Endothelial cell (in vitro differentiated cells): Measurements from ENCODE around the gene USH2A. TPM values are rescaled to one million over a fixed set of nuclear protein-coding genes. Genes with fewer than 3 reads are reported as not detected.

Source experiments
- DNase-seq: peaks from one replicate; pipeline ENCODE4 v3.0.0; 2021; ENCODE audit warnings: low spot score
- H3K27ac Mint-ChIP-seq: one replicate; pipeline ENCODE4 v1.8.0; 2021; ENCODE audit warnings: mixed read lengths, inconsistent platforms; ENCODE audit not compliant: unreplicated experiment
- H3K27me3 Mint-ChIP-seq: one replicate; pipeline ENCODE4 v1.8.0; 2021; ENCODE audit warnings: mild to moderate bottlenecking, moderate library complexity, mixed read lengths, inconsistent platforms; ENCODE audit not compliant: unreplicated experiment
- H3K36me3 Mint-ChIP-seq: one replicate; pipeline ENCODE4 v1.8.0; 2021; ENCODE audit warnings: mild to moderate bottlenecking, low read depth, mixed read lengths, inconsistent platforms; ENCODE audit not compliant: unreplicated experiment
- H3K4me1 Mint-ChIP-seq: one replicate; pipeline ENCODE4 v1.8.0; 2021; ENCODE audit warnings: mild to moderate bottlenecking, mixed read lengths, inconsistent platforms; ENCODE audit not compliant: unreplicated experiment
- H3K4me3 Mint-ChIP-seq: one replicate; pipeline ENCODE4 v1.8.0; 2021; ENCODE audit warnings: mild to moderate bottlenecking, mixed read lengths, inconsistent platforms; ENCODE audit not compliant: unreplicated experiment
- H3K9me3 Mint-ChIP-seq: one replicate; pipeline ENCODE4 v1.8.0; 2021; ENCODE audit warnings: mixed read lengths, inconsistent platforms; ENCODE audit not compliant: unreplicated experiment
- total RNA-seq: library from RNA; stranded (reverse); fragmentation: NEBNext Ultra II Directional; extraction: Animal tissue kit (Norgen Biotek cat#: 25700); gene quantifications from one replicate; pipeline ENCODE4 v1.2.1, GENCODE V29; 2021; ENCODE audit not compliant: unreplicated experiment
- TF ChIP-seq, protein P1 (sequence below): fragments of 200-600 bp; sonication (generic); IDR thresholded peaks from one replicate; pipeline ENCODE4 v1.5.0; 2021; ENCODE audit warnings: antibody characterized with exemption; ENCODE audit not compliant: unreplicated experiment

Gene USH2A
- total RNA-seq, 1 donor from 2014 or later: not detected

DNA sequence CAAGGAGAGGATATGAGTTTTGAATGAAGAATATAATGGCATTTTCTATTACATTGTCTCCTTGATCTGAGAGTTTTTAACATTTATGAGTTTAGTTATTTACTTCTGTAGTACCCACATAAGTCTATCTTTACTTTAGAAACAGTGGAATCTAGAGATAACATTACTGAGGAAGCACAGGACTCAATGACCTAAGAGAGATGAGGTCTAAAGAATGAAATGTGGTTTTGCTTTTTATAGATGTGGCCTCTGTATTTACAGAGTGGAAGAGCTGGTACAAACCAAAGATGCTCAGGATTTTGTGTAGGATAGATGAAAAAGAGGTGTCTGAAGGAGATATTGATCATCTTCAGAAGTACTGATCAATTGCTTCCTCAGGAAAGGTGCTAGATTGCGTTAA is 678.8 kb downstream of the USH2A start:
- Mint-ChIP-seq H3K36me3 (no peaks in the 10 kb centered on the region), H3K27ac (no peak overlapping the region), H3K4me1 (no peaks in the 10 kb centered on the region), H3K4me3 (no peak overlapping the region), H3K27me3 (no peaks in the 10 kb centered on the region), H3K9me3 (no peaks in the 10 kb centered on the region)
- DNase-seq: no peak
- TF ChIP-seq, protein P1, sequence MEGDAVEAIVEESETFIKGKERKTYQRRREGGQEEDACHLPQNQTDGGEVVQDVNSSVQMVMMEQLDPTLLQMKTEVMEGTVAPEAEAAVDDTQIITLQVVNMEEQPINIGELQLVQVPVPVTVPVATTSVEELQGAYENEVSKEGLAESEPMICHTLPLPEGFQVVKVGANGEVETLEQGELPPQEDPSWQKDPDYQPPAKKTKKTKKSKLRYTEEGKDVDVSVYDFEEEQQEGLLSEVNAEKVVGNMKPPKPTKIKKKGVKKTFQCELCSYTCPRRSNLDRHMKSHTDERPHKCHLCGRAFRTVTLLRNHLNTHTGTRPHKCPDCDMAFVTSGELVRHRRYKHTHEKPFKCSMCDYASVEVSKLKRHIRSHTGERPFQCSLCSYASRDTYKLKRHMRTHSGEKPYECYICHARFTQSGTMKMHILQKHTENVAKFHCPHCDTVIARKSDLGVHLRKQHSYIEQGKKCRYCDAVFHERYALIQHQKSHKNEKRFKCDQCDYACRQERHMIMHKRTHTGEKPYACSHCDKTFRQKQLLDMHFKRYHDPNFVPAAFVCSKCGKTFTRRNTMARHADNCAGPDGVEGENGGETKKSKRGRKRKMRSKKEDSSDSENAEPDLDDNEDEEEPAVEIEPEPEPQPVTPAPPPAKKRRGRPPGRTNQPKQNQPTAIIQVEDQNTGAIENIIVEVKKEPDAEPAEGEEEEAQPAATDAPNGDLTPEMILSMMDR: no peak

DNA sequence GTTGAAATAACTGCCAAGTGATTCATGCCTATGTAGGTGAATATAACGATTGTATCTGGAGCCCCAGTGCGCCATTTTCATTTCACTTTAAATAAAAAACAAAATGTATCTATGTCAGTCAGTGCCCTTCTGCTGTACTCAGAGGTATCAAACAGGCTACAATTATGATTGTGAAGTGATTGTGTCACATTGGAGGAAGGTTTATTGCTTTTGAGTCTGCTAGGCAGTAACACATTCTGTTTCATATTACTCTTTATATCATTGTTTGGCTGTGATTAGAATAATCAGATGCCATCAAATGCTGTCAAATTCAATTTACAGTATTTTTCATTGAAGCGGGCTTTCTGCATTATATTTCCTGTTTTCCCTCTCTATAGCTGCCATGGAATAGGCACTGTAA is 684.2 kb downstream of the USH2A start:
- no peak for DNase-seq
- Mint-ChIP-seq H3K36me3 (peaks cover 3% of the 10 kb centered on the region), H3K9me3 (peaks cover 5% of the 10 kb centered on the region), H3K4me1 (no peaks in the 10 kb centered on the region), H3K27ac (no peak overlapping the region), H3K4me3 (no peak overlapping the region), H3K27me3 (no peaks in the 10 kb centered on the region)
- TF ChIP-seq, protein P1: no peak

DNA sequence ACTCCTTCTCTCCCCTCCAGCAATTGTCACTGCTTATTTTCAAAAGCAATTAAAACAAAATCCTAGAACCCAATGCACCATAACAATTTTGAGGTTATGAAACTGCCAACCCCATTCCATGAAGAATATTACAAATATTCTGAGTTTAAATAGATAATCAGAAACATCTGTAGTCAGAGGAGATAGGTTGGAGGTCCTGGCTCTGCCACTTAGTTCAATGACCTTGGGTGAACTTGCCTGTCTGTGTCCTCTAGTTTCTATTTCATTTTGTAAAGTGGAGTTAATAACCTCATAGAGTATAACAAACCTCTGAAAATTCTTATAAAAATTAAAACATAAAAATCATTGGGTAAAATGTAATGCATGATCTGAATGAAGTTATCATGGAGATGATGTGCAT is 691.5 kb downstream of the USH2A start:
- no peaks in the 10 kb centered on the region for H3K4me1 Mint-ChIP-seq
- TF ChIP-seq, protein P1: no peak
- H3K27me3 Mint-ChIP-seq: no peaks in the 10 kb centered on the region
- DNase-seq: no peak
- no peak overlapping the region for H3K27ac Mint-ChIP-seq
- no peak overlapping the region for H3K4me3 Mint-ChIP-seq
- H3K36me3 Mint-ChIP-seq: peaks cover 3% of the 10 kb centered on the region
- peaks cover 5% of the 10 kb centered on the region for H3K9me3 Mint-ChIP-seq

DNA sequence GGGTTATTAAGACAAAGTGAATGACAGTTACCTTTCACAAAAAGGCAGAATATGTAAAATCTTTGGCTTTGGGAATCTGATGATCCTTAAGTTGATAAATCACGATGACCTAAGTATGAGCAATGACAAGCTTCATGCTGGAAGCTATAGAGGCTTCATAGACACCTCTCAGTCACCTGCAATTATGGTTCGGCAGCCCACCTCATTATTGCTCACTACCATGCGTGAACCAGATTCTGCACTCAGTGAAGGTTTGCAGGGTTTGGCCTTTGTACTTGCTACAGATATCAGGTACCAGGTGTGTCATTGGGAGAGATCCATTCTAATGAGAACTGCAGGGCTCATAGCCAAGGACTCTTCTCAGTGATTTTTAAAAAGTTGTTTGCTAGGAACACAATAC is 692.6 kb downstream of the USH2A start:
- H3K27me3 Mint-ChIP-seq: no peaks in the 10 kb centered on the region
- no peak overlapping the region for H3K27ac Mint-ChIP-seq
- H3K36me3 Mint-ChIP-seq: peaks cover 3% of the 10 kb centered on the region
- no peaks in the 10 kb centered on the region for H3K4me1 Mint-ChIP-seq
- H3K9me3 Mint-ChIP-seq: peaks cover 5% of the 10 kb centered on the region
- no peak overlapping the region for H3K4me3 Mint-ChIP-seq
- TF ChIP-seq, protein P1: no peak
- no peak for DNase-seq

DNA sequence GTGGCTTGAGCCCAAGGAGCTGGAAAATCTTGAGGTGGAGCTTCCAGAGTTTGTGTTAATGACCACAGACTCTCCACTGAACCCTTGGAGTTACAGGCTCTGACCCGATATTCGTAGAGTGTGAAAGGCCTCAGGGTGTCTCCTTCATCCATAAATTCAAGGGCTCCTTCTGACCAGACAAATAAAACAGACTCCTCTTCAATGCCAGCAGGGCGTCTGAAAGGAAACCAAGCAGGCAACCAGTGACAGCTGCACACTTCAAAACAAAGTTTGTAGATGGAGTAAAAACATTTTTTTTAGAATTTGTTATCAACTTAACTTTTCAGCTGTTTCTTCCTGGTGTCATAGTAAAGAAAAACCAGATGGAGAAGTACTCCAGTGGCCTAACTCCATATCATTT is 695.1 kb downstream of the USH2A start:
- H3K27me3 Mint-ChIP-seq: no peaks in the 10 kb centered on the region
- no peak for DNase-seq
- H3K4me3 Mint-ChIP-seq: no peak overlapping the region
- no peaks in the 10 kb centered on the region for H3K9me3 Mint-ChIP-seq
- H3K36me3 Mint-ChIP-seq: no peaks in the 10 kb centered on the region
- TF ChIP-seq, protein P1: no peak
- H3K27ac Mint-ChIP-seq: no peak overlapping the region
- H3K4me1 Mint-ChIP-seq: no peaks in the 10 kb centered on the region
